OCI-LY7 (cell line): ENCODE data around the gene SNX9. TPM values are rescaled to one million over a fixed set of nuclear protein-coding genes. Genes with fewer than 3 reads are reported as not detected.

Experiments used
- BruUV-seq: library from RNA; stranded (reverse); fragments of 400-500 nt; replicated peaks from 2 replicates; lab custom pipeline; 2021; lab: Mats Ljungman, UMichigan
- CTCF ChIA-PET: fragments of 300-600 bp; sonication (Branson Sonifier 250); formaldehyde crosslinking; loops from one replicate; lab custom pipeline; 2022; ENCODE audit warnings: antibody characterized with exemption; ENCODE audit not compliant: unreplicated experiment; lab: Charles Lee
- POLR2A ChIA-PET: fragments of 300-600 bp; sonication (Branson Sonifier 250); formaldehyde crosslinking; loops from one replicate; lab custom pipeline; 2022; ENCODE audit warnings: antibody characterized with exemption; lab: Charles Lee
- DNase-seq: peaks from one replicate; pipeline ENCODE4 v3.0.0-alpha.2; 2015; ENCODE audit warnings: low spot score
- H2AFZ ChIP-seq: fragments of 200-600 bp; sonication (generic), shearing (Covaris generic); 2 replicates; pipeline ENCODE4 v1.6.1; 2014; ENCODE audit warnings: mild to moderate bottlenecking, antibody characterized with exemption, low read length, moderate library complexity
- H3K27ac ChIP-seq: fragments of 200-600 bp; sonication (generic); 2 replicates; pipeline ENCODE4 v1.5.1; 2014; ENCODE audit warnings: mixed run types, low read depth, mild to moderate bottlenecking, moderate library complexity, low read length, inconsistent platforms; ENCODE audit not compliant: poor library complexity, severe bottlenecking
- H3K36me3 ChIP-seq: fragments of 200-600 bp; sonication (generic); 2 replicates; pipeline ENCODE4 v1.6.1; 2014; ENCODE audit warnings: mild to moderate bottlenecking, antibody characterized with exemption, low read length, moderate library complexity, mixed read lengths; ENCODE audit not compliant: insufficient read depth
- H3K4me1 ChIP-seq: fragments of 200-600 bp; sonication (generic); 2 replicates; pipeline ENCODE4 v1.5.1; 2014; ENCODE audit warnings: mild to moderate bottlenecking, low read length; ENCODE audit not compliant: insufficient read depth, poor library complexity, severe bottlenecking
- H3K4me2 ChIP-seq: fragments of 200-600 bp; sonication (generic); 2 replicates; pipeline ENCODE4 v1.6.1; 2014; ENCODE audit warnings: mild to moderate bottlenecking, low read length
- H3K4me3 ChIP-seq: fragments of 200-600 bp; sonication (generic); 2 replicates; pipeline ENCODE4 v1.5.1; 2014; ENCODE audit warnings: mild to moderate bottlenecking, low read depth, low read length; ENCODE audit not compliant: poor library complexity, severe bottlenecking
- H3K79me2 ChIP-seq: fragments of 200-600 bp; sonication (generic); 2 replicates; pipeline ENCODE4 v1.6.1; 2016; ENCODE audit warnings: low read depth, mild to moderate bottlenecking, low read length, moderate library complexity, mixed read lengths; ENCODE audit not compliant: insufficient read depth
- H3K9me2 ChIP-seq: fragments of 200-600 bp; sonication (generic); 2 replicates; pipeline ENCODE4 v1.6.1; 2016; ENCODE audit warnings: mild to moderate bottlenecking, low read length, mixed read lengths; ENCODE audit not compliant: insufficient read depth
- H3K9me3 ChIP-seq: fragments of 200-600 bp; sonication (generic); 2 replicates; pipeline ENCODE4 v1.6.1; 2014; ENCODE audit warnings: mild to moderate bottlenecking, mixed run types, low read length, mixed read lengths
- H4K20me1 ChIP-seq: fragments of 200-600 bp; sonication (generic); 2 replicates; pipeline ENCODE4 v1.6.1; 2014; ENCODE audit warnings: mild to moderate bottlenecking, antibody characterized with exemption, low read length, moderate library complexity, mixed read lengths; ENCODE audit not compliant: insufficient read depth
- EZH2phosphoT487 ChIP-seq: fragments of 200-600 bp; sonication (generic); IDR thresholded peaks from 2 replicates; pipeline ENCODE4 v1.6.1; 2018; ENCODE audit warnings: low read depth, borderline replicate concordance, mild to moderate bottlenecking, mixed run types, antibody characterized with exemption, low read length, moderate library complexity, mixed read lengths
- intact Hi-C: fragments of 100-400 bp; cut with micrococcal nuclease; formaldehyde crosslinking; loops from one replicate; pipeline ENCODE4 v1.10.0; 2022; ENCODE audit not compliant: unreplicated experiment
- total RNA-seq, 2 experiments: library from RNA; depleted of rRNA in 1 of 2; stranded (reverse); fragments of >200 nt in 1 of 2; shearing (Covaris generic) in 1 of 2; gene quantifications; 2 replicates each; pipeline ENCODE4 v1.2.3, GENCODE V29; 2014 to 2022
- TF ChIP-seq, protein P1 (sequence below): fragments of 200-600 bp; sonication (generic); conservative IDR thresholded peaks from 2 replicates; pipeline ENCODE4 v1.5.1; 2014; ENCODE audit warnings: mild to moderate bottlenecking, antibody characterized with exemption, low read length, moderate library complexity, mixed read lengths

Gene SNX9
- total RNA-seq, 2 experiments from 2014 or later, result not detected

- Histone ChIP-seq H3K36me3 (no peaks in the 10 kb centered on the region), H3K4me2 (no peak overlapping the region), H3K27ac (no peak overlapping the region), H3K9me3 (no peaks in the 10 kb centered on the region), H3K9me2 (no peaks in the 10 kb centered on the region), H3K4me1 (peaks cover 8% of the 10 kb centered on the region), H2AFZ (no peak overlapping the region), H3K4me3 (no peak overlapping the region), H4K20me1 (no peaks in the 10 kb centered on the region), H3K79me2 (no peaks in the 10 kb centered on the region)
- CTCF ChIA-PET, result no interaction called here
- intact Hi-C loops, result no loop called here
- no TSS peak for BruUV-seq
- TF ChIP-seq, protein P1, sequence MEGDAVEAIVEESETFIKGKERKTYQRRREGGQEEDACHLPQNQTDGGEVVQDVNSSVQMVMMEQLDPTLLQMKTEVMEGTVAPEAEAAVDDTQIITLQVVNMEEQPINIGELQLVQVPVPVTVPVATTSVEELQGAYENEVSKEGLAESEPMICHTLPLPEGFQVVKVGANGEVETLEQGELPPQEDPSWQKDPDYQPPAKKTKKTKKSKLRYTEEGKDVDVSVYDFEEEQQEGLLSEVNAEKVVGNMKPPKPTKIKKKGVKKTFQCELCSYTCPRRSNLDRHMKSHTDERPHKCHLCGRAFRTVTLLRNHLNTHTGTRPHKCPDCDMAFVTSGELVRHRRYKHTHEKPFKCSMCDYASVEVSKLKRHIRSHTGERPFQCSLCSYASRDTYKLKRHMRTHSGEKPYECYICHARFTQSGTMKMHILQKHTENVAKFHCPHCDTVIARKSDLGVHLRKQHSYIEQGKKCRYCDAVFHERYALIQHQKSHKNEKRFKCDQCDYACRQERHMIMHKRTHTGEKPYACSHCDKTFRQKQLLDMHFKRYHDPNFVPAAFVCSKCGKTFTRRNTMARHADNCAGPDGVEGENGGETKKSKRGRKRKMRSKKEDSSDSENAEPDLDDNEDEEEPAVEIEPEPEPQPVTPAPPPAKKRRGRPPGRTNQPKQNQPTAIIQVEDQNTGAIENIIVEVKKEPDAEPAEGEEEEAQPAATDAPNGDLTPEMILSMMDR, result no peak
- no peak for TF ChIP-seq EZH2phosphoT487
- POLR2A ChIA-PET, result no interaction called here
- no peak for DNase-seq
Measured at GRCh38 chr6:157907651-157908050, 84.6 kb downstream of the SNX9 start.

- H3K4me3 ChIP-seq, result no peak overlapping the region
- TF ChIP-seq, protein P1, result no peak
- no peak for TF ChIP-seq EZH2phosphoT487
- ChIA-PET POLR2A (no interaction called here), CTCF (no interaction called here)
- intact Hi-C loops, result no loop called here
- no peak overlapping the region for H3K27ac ChIP-seq
- H4K20me1 ChIP-seq, result no peaks in the 10 kb centered on the region
- H3K79me2 ChIP-seq, result no peaks in the 10 kb centered on the region
- H3K4me1 ChIP-seq, result peaks cover 8% of the 10 kb centered on the region
- no peaks in the 10 kb centered on the region for H3K36me3 ChIP-seq
- DNase-seq, result no peak
- no peaks in the 10 kb centered on the region for H3K9me3 ChIP-seq
- H2AFZ ChIP-seq, result no peak overlapping the region
- BruUV-seq, result no TSS peak
- no peaks in the 10 kb centered on the region for H3K9me2 ChIP-seq
- no peak overlapping the region for H3K4me2 ChIP-seq
Measured at GRCh38 chr6:157908369-157909281, 85.6 kb downstream of the SNX9 start.

GRCh38 chr6:157909282-157909664 lies 86.2 kb downstream of the SNX9 start:
- Histone ChIP-seq H2AFZ (no peak overlapping the region), H3K4me3 (no peak overlapping the region), H3K4me2 (no peak overlapping the region), H3K27ac (no peak overlapping the region), H3K9me2 (no peaks in the 10 kb centered on the region), H3K36me3 (no peaks in the 10 kb centered on the region), H4K20me1 (no peaks in the 10 kb centered on the region), H3K9me3 (no peaks in the 10 kb centered on the region), H3K79me2 (no peaks in the 10 kb centered on the region), H3K4me1 (peaks cover 8% of the 10 kb centered on the region)
- CTCF ChIA-PET, result no interaction called here
- POLR2A ChIA-PET, result no interaction called here
- BruUV-seq, result no TSS peak
- DNase-seq, result peak; percentile 19
- intact Hi-C loops, result no loop called here
- no peak for TF ChIP-seq EZH2phosphoT487
- TF ChIP-seq, protein P1, result no peak
